ENCODE results near the gene RAB3C.

Gene RAB3C

DNA sequence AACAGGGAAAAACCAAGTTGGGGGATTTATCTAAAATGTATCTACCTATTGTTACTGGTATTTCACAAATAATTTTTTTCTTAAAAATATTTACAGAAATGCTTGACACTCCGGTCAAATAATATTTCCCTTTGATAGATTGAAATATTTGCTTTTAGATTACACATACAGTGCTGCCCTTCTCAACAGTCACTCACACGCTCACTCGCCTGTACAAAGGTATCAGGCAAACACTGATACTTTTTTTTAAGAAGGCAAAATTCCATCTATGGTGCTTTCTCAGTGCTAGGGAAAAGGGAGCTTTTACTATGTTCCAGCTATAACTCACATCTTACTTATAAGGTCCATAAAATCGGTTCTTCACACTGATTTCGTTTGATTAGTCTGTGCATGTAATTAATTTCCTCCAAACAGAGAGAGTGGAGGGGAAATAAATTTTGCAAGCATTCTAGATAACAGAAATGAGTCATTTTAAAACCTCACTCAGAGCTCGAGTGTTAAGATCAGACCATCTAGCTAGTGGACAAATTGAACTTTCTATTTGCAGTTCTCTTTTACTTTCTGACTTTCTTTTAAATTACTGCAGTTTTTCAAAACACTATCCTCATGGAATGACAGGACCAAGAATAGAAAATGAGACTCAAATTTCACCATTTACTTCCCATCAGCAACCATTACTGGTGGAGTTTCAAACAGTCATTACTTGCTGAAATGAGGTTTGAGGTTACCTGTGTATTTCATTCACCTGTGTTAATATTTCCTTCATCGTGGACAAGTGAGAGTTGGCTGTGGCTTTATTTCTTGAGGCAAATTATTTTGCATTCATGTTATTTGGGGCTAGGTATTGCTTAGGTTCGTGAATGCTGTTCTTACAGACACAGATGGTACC, 273.2 kb downstream of the RAB3C start:
- Histone ChIP-seq H3K9me3 (ENCODE audit: insufficient read depth, low read depth, low read length) (no peaks in the 10 kb centered on the region), H3K9ac (ENCODE audit: low read depth, low read length, poor library complexity, severe bottlenecking) (no peak overlapping the region), H3K4me2 (ENCODE audit: low read depth, low read length, poor library complexity, severe bottlenecking) (no peak overlapping the region), H3K4me3 (ENCODE audit: low read length, poor library complexity, severe bottlenecking) (no peak overlapping the region), H3K9me2 (replicated peaks; ENCODE audit: low read depth, low read length) (no peaks in the 10 kb centered on the region), H3K36me3 (ENCODE audit: insufficient read depth, low read length) (no peaks in the 10 kb centered on the region), H3K4me1 (ENCODE audit: insufficient read depth, low read length, poor library complexity, severe bottlenecking) (peaks cover 6% of the 10 kb centered on the region), H2AFZ (ENCODE audit: low read length) (no peak overlapping the region), H3F3A (ENCODE audit: low read depth) (no peaks in the 10 kb centered on the region), H3K79me2 (ENCODE audit: insufficient read depth, low read length) (no peaks in the 10 kb centered on the region), H3K27me3 (ENCODE audit: insufficient read depth, low read length, poor library complexity, severe bottlenecking) (no peaks in the 10 kb centered on the region), H4K20me1 (ENCODE audit: insufficient read depth, low read length, poor library complexity, severe bottlenecking) (no peaks in the 10 kb centered on the region)
- no peak for TF ChIP-seq EZH2phosphoT487 (IDR thresholded peaks at IDR 0.05; ENCODE audit: borderline replicate concordance)
- TF ChIP-seq, protein P1, sequence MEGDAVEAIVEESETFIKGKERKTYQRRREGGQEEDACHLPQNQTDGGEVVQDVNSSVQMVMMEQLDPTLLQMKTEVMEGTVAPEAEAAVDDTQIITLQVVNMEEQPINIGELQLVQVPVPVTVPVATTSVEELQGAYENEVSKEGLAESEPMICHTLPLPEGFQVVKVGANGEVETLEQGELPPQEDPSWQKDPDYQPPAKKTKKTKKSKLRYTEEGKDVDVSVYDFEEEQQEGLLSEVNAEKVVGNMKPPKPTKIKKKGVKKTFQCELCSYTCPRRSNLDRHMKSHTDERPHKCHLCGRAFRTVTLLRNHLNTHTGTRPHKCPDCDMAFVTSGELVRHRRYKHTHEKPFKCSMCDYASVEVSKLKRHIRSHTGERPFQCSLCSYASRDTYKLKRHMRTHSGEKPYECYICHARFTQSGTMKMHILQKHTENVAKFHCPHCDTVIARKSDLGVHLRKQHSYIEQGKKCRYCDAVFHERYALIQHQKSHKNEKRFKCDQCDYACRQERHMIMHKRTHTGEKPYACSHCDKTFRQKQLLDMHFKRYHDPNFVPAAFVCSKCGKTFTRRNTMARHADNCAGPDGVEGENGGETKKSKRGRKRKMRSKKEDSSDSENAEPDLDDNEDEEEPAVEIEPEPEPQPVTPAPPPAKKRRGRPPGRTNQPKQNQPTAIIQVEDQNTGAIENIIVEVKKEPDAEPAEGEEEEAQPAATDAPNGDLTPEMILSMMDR (conservative IDR thresholded peaks at IDR 0.05; ENCODE audit: low read length) = no peak

DNA sequence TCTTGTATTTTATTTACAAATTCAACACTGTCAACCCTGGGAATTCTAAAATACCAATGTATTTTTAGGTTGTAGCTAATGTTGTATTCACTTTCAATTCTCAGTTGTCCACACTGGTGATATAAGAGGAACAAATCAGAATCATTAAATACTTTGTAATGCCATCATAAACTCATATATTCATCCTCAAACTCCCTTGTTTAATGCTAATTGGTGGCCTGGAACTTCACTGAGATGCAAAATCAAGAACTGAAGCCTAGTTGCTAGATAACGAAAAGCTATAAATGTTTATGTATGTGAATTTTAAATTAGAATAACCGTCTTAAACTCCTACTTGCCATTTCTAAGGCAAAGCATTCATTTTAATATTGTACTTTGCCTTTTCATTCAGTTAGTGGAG, 274.7 kb downstream of the RAB3C start:
- H3K36me3 ChIP-seq (ENCODE audit: insufficient read depth, low read length) = no peaks in the 10 kb centered on the region
- no peaks in the 10 kb centered on the region for H3K9me2 ChIP-seq (replicated peaks; ENCODE audit: low read depth, low read length)
- no peaks in the 10 kb centered on the region for H3K9me3 ChIP-seq (ENCODE audit: insufficient read depth, low read depth, low read length)
- no peak for TF ChIP-seq EZH2phosphoT487 (IDR thresholded peaks at IDR 0.05; ENCODE audit: borderline replicate concordance)
- TF ChIP-seq, protein P1 (conservative IDR thresholded peaks at IDR 0.05; ENCODE audit: low read length) = no peak
- no peak overlapping the region for H2AFZ ChIP-seq (ENCODE audit: low read length)
- H3K4me2 ChIP-seq (ENCODE audit: low read depth, low read length, poor library complexity, severe bottlenecking) = no peak overlapping the region
- H3K4me3 ChIP-seq (ENCODE audit: low read length, poor library complexity, severe bottlenecking) = no peak overlapping the region
- no peak overlapping the region for H3K9ac ChIP-seq (ENCODE audit: low read depth, low read length, poor library complexity, severe bottlenecking)
- H3F3A ChIP-seq (ENCODE audit: low read depth) = no peaks in the 10 kb centered on the region
- no peaks in the 10 kb centered on the region for H4K20me1 ChIP-seq (ENCODE audit: insufficient read depth, low read length, poor library complexity, severe bottlenecking)
- no peaks in the 10 kb centered on the region for H3K79me2 ChIP-seq (ENCODE audit: insufficient read depth, low read length)
- H3K27me3 ChIP-seq (ENCODE audit: insufficient read depth, low read length, poor library complexity, severe bottlenecking) = no peaks in the 10 kb centered on the region
- H3K4me1 ChIP-seq (ENCODE audit: insufficient read depth, low read length, poor library complexity, severe bottlenecking) = peaks cover 9% of the 10 kb centered on the region

DNA sequence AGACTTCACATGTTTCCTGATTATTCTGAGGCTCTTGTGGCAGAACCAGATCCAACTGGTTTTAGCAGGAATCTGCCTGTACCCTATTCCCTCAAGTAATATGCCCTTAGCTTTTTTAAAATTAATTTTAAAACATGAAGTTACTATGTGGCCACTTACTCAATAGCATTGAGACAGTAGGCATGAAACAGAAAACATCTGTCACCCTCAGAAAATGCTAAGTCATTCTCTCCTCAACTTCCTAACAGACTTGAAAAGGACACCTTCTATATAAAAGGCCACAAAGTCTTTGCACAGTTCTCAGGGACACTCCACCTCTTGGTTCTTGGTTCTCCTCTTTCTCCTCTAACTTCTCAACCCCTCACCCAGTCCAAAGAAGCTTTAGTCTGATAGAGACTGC, 277.8 kb downstream of the RAB3C start:
- peak overlapping the region; percentile 33 for H3K4me2 ChIP-seq (ENCODE audit: low read depth, low read length, poor library complexity, severe bottlenecking)

More for the DNA sequence above, 277.8 kb downstream of the RAB3C start:
- TF ChIP-seq, protein P1 (conservative IDR thresholded peaks at IDR 0.05; ENCODE audit: low read length) = no peak
- TF ChIP-seq EZH2phosphoT487 (IDR thresholded peaks at IDR 0.05; ENCODE audit: borderline replicate concordance) = no peak
- Histone ChIP-seq H3F3A (ENCODE audit: low read depth) (no peaks in the 10 kb centered on the region), H3K9me3 (ENCODE audit: insufficient read depth, low read depth, low read length) (no peaks in the 10 kb centered on the region), H3K4me3 (ENCODE audit: low read length, poor library complexity, severe bottlenecking) (no peak overlapping the region), H3K4me1 (ENCODE audit: insufficient read depth, low read length, poor library complexity, severe bottlenecking) (peaks cover 9% of the 10 kb centered on the region), H2AFZ (ENCODE audit: low read length) (no peak overlapping the region), H3K9ac (ENCODE audit: low read depth, low read length, poor library complexity, severe bottlenecking) (no peak overlapping the region), H3K36me3 (ENCODE audit: insufficient read depth, low read length) (no peaks in the 10 kb centered on the region), H3K79me2 (ENCODE audit: insufficient read depth, low read length) (no peaks in the 10 kb centered on the region), H3K9me2 (replicated peaks; ENCODE audit: low read depth, low read length) (no peaks in the 10 kb centered on the region), H3K27me3 (ENCODE audit: insufficient read depth, low read length, poor library complexity, severe bottlenecking) (no peaks in the 10 kb centered on the region), H4K20me1 (ENCODE audit: insufficient read depth, low read length, poor library complexity, severe bottlenecking) (no peaks in the 10 kb centered on the region)
